HCT116 (cell line): Measurements from ENCODE around the gene ADGRG6. TPM values are rescaled to one million over a fixed set of nuclear protein-coding genes. Genes with fewer than 3 reads are reported as not detected.

ENCODE experiments used
- ATAC-seq: fragments of 200-7000 bp; cut with Tn5 transposase; 2 replicates; pipeline ENCODE4 v1.9.1; 2020; ENCODE audit warnings: mild to moderate bottlenecking, moderate library complexity
- BruUV-seq: library from RNA; stranded (reverse); fragments of 400-500 nt; replicated peaks from 2 replicates; lab custom pipeline; 2021; lab: Mats Ljungman, UMichigan
- CTCF ChIA-PET: fragments of 300-600 bp; sonication (Branson Sonifier 250); formaldehyde crosslinking; loops from one replicate; lab custom pipeline; 2021; ENCODE audit warnings: antibody characterized with exemption; lab: Charles Lee
- POLR2A ChIA-PET: fragments of 300-600, 350-600 bp; sonication (Branson Sonifier 250); formaldehyde crosslinking; loops from one replicate; lab custom pipeline; 2021; ENCODE audit warnings: antibody characterized with exemption; lab: Charles Lee
- RAD21 ChIA-PET, 2 experiments: fragments of 300-600 bp; sonication (Branson Sonifier 250); formaldehyde crosslinking; loops; one replicate each; lab custom pipeline; 2023; ENCODE audit warnings: low total read pairs in 2 of 2; ENCODE audit not compliant: uncharacterized antibody in 2 of 2, unreplicated experiment in 2 of 2, low non-redundant PET in 1 of 2; lab: Charles Lee
- DNase-seq: peaks from one replicate; pipeline ENCODE4 v3.0.0-alpha.2; 2010; ENCODE audit warnings: low read depth, low spot score
- H2AFZ ChIP-seq: fragments of 200-600 bp; shearing (Covaris generic), sonication (generic); 2 replicates; pipeline ENCODE4 v1.6.1; 2017; ENCODE audit warnings: low read depth, mixed run types, mixed read lengths, antibody characterized with exemption, low read length; ENCODE audit not compliant: poor library complexity, severe bottlenecking
- H3K27ac ChIP-seq: 2 replicates; pipeline ENCODE4 v1.5.1; 2012; ENCODE audit warnings: low read depth, low read length
- H3K27me3 ChIP-seq: fragments of 200-600 bp; sonication (generic); 2 replicates; pipeline ENCODE4 v1.6.1; 2016; ENCODE audit warnings: mixed run types, low read length, mixed read lengths; ENCODE audit not compliant: insufficient read depth
- H3K36me3 ChIP-seq, 2 experiments: fragments of 200-500 bp in 1 of 2; fragments of 200-600 bp in 1 of 2; sonication (Bioruptor generic) in 1 of 2; sonication (generic) in 1 of 2; 2 replicates each; pipeline versions ENCODE4 v1.5.1 to v1.6.1; 2014 to 2016; ENCODE audit warnings: low read length in 2 of 2, inconsistent platforms in 1 of 2, mixed read lengths in 1 of 2, mixed run types in 1 of 2; ENCODE audit not compliant: insufficient read depth in 2 of 2, control insufficient read depth in 1 of 2
- H3K4me1 ChIP-seq, 2 experiments: fragments of 200-600 bp in 1 of 2; sonication (generic) in 1 of 2; 2 replicates each; pipeline versions ENCODE4 v1.5.1 to v1.6.1; 2012 to 2017; ENCODE audit warnings: low read length in 2 of 2, inconsistent platforms in 1 of 2, mild to moderate bottlenecking in 1 of 2, mixed read lengths in 1 of 2, mixed run types in 1 of 2, moderate library complexity in 1 of 2; ENCODE audit not compliant: insufficient read depth in 2 of 2, control insufficient read depth in 1 of 2
- H3K4me2 ChIP-seq: fragments of 200-600 bp; sonication (generic); 2 replicates; pipeline ENCODE4 v1.6.1; 2017; ENCODE audit warnings: mixed run types, low read length, mixed read lengths
- H3K4me3 ChIP-seq, 2 experiments: fragments of 200-600 bp in 1 of 2; sonication (generic) in 1 of 2; replicated peaks in 1 of 2; 2 replicates each; pipeline ENCODE4 v1.5.1; 2011 to 2016; ENCODE audit warnings: low read length in 2 of 2, control low read depth in 1 of 2, low read depth in 1 of 2, mild to moderate bottlenecking in 1 of 2, mixed read lengths in 1 of 2, mixed run types in 1 of 2
- H3K79me2 ChIP-seq: fragments of 200-600 bp; sonication (generic); 2 replicates; pipeline ENCODE4 v1.6.1; 2017; ENCODE audit warnings: mild to moderate bottlenecking, mixed run types, low read length, moderate library complexity, mixed read lengths; ENCODE audit not compliant: insufficient read depth
- H3K9ac ChIP-seq: fragments of 200-600 bp; sonication (generic); 2 replicates; pipeline ENCODE4 v1.6.1; 2016; ENCODE audit warnings: low read length, mixed read lengths
- H3K9me2 ChIP-seq: fragments of 200-600 bp; sonication (generic), shearing (Covaris generic); 2 replicates; pipeline ENCODE4 v1.6.1; 2017; ENCODE audit warnings: mixed run types, mild to moderate bottlenecking, moderate library complexity; ENCODE audit not compliant: insufficient read depth
- H3K9me3 ChIP-seq, 2 experiments: fragments of 200-500 bp in 1 of 2; fragments of 200-600 bp in 1 of 2; sonication (Bioruptor generic) in 1 of 2; sonication (generic) in 1 of 2; 2 replicates each; pipeline ENCODE4 v1.6.1; 2014 to 2017; ENCODE audit warnings: low read length in 2 of 2, mixed read lengths in 2 of 2, inconsistent platforms in 1 of 2, low read depth in 1 of 2, mild to moderate bottlenecking in 1 of 2, mixed run types in 1 of 2, moderate library complexity in 1 of 2; ENCODE audit not compliant: control insufficient read depth in 1 of 2, insufficient read depth in 1 of 2
- H4K20me1 ChIP-seq: fragments of 200-600 bp; sonication (generic), shearing (Covaris generic); 2 replicates; pipeline ENCODE4 v1.6.1; 2017; ENCODE audit warnings: mixed run types, mild to moderate bottlenecking, moderate library complexity; ENCODE audit not compliant: insufficient read depth
- CEBPB ChIP-seq: IDR thresholded peaks from 2 replicates; pipeline ENCODE4 v1.6.1; 2012; ENCODE audit warnings: low read depth
- ELF1 ChIP-seq: IDR thresholded peaks from 2 replicates; pipeline ENCODE4 v1.6.1; 2012; ENCODE audit warnings: low read depth, borderline replicate concordance
- JUND ChIP-seq: IDR thresholded peaks from 2 replicates; pipeline ENCODE4 v1.6.1; 2012
- SIN3A ChIP-seq: IDR thresholded peaks from 2 replicates; pipeline ENCODE4 v1.6.1; 2012; ENCODE audit warnings: low read depth
- YY1 ChIP-seq: IDR thresholded peaks from 2 replicates; pipeline ENCODE4 v1.6.1; 2011; ENCODE audit warnings: low read length, low read depth, moderate library complexity, mild to moderate bottlenecking; ENCODE audit not compliant: insufficient replicate concordance; ENCODE audit errors: extremely low read depth
- intact Hi-C: fragments of 100-400 bp; cut with micrococcal nuclease; formaldehyde crosslinking; loops from 2 replicates; pipeline ENCODE4 v1.10.0; 2022
- total RNA-seq: library from RNA; stranded (reverse); gene quantifications from one replicate; pipeline ENCODE4 v1.2.1, GENCODE V29; 2021; ENCODE audit not compliant: unreplicated experiment
- TF ChIP-seq, protein P1 (sequence below), 3 experiments: fragments of 200-600 bp in 1 of 3; sonication (generic) in 1 of 3; IDR thresholded peaks in 2 of 3; conservative IDR thresholded peaks in 1 of 3; 2 replicates each; pipeline ENCODE4 v1.5.1; 2012 to 2017; ENCODE audit warnings: low read depth in 2 of 3, low read length in 2 of 3, antibody characterized with exemption in 1 of 3, borderline replicate concordance in 1 of 3, control low read depth in 1 of 3, mild to moderate bottlenecking in 1 of 3, mixed read lengths in 1 of 3, mixed run types in 1 of 3, moderate library complexity in 1 of 3; ENCODE audit not compliant: insufficient read depth in 1 of 3
- TF ChIP-seq, protein P2 (sequence below): IDR thresholded peaks from 2 replicates; pipeline ENCODE4 v1.6.1; 2011; ENCODE audit warnings: mild to moderate bottlenecking, low read length, moderate library complexity; ENCODE audit not compliant: insufficient replicate concordance; ENCODE audit errors: extremely low read depth
- TF ChIP-seq, protein P3 (sequence below): IDR thresholded peaks from 2 replicates; pipeline ENCODE4 v1.6.1; 2012; ENCODE audit warnings: low read depth
- TF ChIP-seq, protein P4 (sequence below): IDR thresholded peaks from 2 replicates; pipeline ENCODE4 v1.6.1; 2012

Gene ADGRG6
- total RNA-seq, 1 experiment from 2014 or later: 67.9 TPM

DNA sequence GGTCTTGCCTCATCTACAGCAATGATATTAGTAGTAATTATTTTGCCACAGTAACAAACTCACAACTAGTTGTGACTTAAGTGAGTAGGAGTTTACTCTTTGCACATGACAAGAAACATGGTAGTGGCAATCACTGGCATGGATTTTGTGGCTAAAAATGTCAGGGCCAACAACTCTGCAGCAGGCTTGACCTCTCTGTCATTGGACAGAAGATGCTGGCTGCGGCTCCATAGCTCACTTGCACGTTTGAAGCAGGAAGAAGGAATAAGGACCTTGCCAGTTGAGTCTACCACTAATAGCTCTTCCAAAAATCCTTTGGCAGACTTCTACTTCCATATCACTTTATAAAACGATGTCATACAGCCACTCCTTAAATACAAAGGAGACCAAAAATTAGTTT lies 117.3 kb downstream of the ADGRG6 start (continued):
- TF ChIP-seq, protein P1, sequence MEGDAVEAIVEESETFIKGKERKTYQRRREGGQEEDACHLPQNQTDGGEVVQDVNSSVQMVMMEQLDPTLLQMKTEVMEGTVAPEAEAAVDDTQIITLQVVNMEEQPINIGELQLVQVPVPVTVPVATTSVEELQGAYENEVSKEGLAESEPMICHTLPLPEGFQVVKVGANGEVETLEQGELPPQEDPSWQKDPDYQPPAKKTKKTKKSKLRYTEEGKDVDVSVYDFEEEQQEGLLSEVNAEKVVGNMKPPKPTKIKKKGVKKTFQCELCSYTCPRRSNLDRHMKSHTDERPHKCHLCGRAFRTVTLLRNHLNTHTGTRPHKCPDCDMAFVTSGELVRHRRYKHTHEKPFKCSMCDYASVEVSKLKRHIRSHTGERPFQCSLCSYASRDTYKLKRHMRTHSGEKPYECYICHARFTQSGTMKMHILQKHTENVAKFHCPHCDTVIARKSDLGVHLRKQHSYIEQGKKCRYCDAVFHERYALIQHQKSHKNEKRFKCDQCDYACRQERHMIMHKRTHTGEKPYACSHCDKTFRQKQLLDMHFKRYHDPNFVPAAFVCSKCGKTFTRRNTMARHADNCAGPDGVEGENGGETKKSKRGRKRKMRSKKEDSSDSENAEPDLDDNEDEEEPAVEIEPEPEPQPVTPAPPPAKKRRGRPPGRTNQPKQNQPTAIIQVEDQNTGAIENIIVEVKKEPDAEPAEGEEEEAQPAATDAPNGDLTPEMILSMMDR (IDR thresholded peaks at IDR 0.05 in 2 of 3, conservative IDR thresholded peaks at IDR 0.05 in 1 of 3; ENCODE audit: borderline replicate concordance in 1 of 3, insufficient read depth in 1 of 3, low read depth in 2 of 3, low read length in 2 of 3): no peak
- TF ChIP-seq ELF1: no peak
- TF ChIP-seq, protein P2, sequence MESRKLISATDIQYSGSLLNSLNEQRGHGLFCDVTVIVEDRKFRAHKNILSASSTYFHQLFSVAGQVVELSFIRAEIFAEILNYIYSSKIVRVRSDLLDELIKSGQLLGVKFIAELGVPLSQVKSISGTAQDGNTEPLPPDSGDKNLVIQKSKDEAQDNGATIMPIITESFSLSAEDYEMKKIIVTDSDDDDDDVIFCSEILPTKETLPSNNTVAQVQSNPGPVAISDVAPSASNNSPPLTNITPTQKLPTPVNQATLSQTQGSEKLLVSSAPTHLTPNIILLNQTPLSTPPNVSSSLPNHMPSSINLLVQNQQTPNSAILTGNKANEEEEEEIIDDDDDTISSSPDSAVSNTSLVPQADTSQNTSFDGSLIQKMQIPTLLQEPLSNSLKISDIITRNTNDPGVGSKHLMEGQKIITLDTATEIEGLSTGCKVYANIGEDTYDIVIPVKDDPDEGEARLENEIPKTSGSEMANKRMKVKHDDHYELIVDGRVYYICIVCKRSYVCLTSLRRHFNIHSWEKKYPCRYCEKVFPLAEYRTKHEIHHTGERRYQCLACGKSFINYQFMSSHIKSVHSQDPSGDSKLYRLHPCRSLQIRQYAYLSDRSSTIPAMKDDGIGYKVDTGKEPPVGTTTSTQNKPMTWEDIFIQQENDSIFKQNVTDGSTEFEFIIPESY: no peak
- TF ChIP-seq CEBPB: no peak
- TF ChIP-seq, all 23 proteins: peak for 0

DNA sequence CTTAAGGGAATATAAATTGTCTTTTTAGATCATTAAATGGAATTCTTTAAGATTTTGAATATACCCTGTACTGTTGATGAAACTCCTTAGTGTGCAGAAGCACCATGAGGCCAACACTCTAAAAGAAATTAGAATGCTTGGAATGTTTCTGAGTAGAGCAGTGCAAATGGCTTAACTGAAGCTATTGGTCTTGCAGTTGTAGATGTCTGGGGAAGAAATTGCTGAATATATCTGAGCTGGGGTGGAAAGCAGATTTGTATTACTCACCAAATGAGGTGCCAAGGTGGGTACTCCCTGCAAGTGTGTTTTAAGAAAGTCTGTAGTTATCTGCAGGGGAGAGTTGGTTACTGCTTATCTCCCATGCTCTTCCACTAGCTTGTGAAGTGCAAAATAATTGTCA lies 119.0 kb downstream of the ADGRG6 start:
- no peak overlapping the region for H3K4me2 ChIP-seq
- H3K27me3 ChIP-seq: no peaks in the 10 kb centered on the region
- H3K36me3 ChIP-seq: peaks cover 9 to 26% of the 10 kb centered on the region in 2 experiments
- CTCF ChIA-PET: no interaction called here
- BruUV-seq: no TSS peak
- H3K27ac ChIP-seq: no peak overlapping the region
- RAD21 ChIA-PET: no interaction called here
- no peak overlapping the region for H3K9ac ChIP-seq
- no peaks in the 10 kb centered on the region for H3K9me2 ChIP-seq
- ATAC-seq (no peak), DNase-seq (no peak)
- no peaks in the 10 kb centered on the region for H3K9me3 ChIP-seq
- H3K79me2 ChIP-seq: no peaks in the 10 kb centered on the region
- no peak overlapping the region for H3K4me3 ChIP-seq
- H2AFZ ChIP-seq: no peak overlapping the region
- intact Hi-C loops: no loop called here
- POLR2A ChIA-PET: no interaction called here
- no peaks in the 10 kb centered on the region; a peak in 1 of 4 replicates for H3K4me1 ChIP-seq
- H4K20me1 ChIP-seq: no peaks in the 10 kb centered on the region
- TF ChIP-seq JUND: no peak
- no peak for TF ChIP-seq SIN3A
- TF ChIP-seq, protein P1 (IDR thresholded peaks at IDR 0.05 in 2 of 3, conservative IDR thresholded peaks at IDR 0.05 in 1 of 3; ENCODE audit: borderline replicate concordance in 1 of 3, insufficient read depth in 1 of 3, low read depth in 2 of 3, low read length in 2 of 3): no peak
- TF ChIP-seq YY1: no peak
- TF ChIP-seq, protein P3, sequence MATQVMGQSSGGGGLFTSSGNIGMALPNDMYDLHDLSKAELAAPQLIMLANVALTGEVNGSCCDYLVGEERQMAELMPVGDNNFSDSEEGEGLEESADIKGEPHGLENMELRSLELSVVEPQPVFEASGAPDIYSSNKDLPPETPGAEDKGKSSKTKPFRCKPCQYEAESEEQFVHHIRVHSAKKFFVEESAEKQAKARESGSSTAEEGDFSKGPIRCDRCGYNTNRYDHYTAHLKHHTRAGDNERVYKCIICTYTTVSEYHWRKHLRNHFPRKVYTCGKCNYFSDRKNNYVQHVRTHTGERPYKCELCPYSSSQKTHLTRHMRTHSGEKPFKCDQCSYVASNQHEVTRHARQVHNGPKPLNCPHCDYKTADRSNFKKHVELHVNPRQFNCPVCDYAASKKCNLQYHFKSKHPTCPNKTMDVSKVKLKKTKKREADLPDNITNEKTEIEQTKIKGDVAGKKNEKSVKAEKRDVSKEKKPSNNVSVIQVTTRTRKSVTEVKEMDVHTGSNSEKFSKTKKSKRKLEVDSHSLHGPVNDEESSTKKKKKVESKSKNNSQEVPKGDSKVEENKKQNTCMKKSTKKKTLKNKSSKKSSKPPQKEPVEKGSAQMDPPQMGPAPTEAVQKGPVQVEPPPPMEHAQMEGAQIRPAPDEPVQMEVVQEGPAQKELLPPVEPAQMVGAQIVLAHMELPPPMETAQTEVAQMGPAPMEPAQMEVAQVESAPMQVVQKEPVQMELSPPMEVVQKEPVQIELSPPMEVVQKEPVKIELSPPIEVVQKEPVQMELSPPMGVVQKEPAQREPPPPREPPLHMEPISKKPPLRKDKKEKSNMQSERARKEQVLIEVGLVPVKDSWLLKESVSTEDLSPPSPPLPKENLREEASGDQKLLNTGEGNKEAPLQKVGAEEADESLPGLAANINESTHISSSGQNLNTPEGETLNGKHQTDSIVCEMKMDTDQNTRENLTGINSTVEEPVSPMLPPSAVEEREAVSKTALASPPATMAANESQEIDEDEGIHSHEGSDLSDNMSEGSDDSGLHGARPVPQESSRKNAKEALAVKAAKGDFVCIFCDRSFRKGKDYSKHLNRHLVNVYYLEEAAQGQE: no peak
- TF ChIP-seq, protein P2: no peak
- no peak for TF ChIP-seq CEBPB
- TF ChIP-seq ELF1: no peak
- TF ChIP-seq, protein P4, sequence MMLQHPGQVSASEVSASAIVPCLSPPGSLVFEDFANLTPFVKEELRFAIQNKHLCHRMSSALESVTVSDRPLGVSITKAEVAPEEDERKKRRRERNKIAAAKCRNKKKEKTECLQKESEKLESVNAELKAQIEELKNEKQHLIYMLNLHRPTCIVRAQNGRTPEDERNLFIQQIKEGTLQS: no peak
